Raji (cell line): ENCODE data around the gene CTXND2.

Experiments
- POLR2A ChIP-seq: IDR thresholded peaks from 2 replicates; pipeline ENCODE4 v1.6.1; 2011; ENCODE audit warnings: low read depth, low read length, control low read depth; ENCODE audit not compliant: insufficient read depth

The CTXND2 gene

DNA sequence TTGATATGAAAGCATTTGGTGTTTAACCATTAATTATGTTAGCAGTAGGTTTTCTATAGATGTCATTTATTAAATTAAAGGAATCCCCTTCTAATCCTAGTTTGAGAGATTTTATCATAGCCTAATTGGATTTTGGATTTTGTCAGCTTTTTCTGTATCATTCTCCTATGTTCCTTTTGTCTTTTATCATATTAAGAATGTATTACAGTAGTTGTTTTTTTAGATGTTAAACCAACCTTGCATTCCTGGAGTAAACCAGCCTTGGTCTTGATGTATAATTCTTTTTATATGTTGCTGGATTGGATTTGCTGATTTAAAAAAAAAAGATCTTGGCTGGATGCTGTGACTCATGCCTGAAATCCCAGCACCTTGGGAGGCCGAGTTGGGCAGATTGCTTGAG, 44.8 kb downstream of the CTXND2 start:
- no peak for TF ChIP-seq POLR2A

DNA sequence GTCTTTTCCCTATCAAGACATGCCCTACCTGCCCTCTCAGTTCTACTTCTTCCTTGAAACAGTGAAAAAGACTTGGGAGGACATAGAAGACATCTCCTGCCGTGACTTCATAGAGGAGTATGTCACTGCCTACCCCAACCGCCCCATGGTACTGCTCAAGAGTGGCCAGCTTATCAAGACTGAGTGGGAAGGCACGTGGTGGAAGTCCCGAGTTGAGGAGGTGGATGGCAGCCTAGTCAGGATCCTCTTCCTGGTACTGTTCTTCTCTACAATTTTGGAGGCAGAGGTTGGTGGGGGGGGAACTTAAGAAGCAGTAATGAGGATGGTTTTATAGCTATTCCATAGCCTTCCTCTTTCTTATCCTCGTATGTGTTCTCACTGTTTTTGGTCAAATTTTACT, 57.9 kb downstream of the CTXND2 start:
- TF ChIP-seq POLR2A, result no peak

DNA sequence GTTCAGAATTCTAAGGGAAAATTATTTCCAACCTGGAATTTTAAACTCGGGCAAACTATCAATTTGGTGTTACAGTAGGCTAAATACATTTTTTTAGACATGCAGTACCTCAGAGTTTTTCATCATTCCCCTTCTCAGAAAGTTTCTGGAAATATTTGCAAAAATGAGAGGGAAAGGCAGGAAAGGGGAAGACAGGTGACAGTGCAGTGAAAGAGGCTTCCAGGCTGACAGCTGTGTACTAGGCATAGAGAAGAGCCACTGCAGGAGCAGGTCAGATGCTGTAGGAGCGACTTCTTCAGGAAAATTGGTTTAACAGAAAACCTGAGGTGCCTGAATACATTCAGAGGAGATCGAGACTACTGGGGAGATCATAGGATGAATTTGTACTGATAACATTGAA, 67.8 kb downstream of the CTXND2 start:
- TF ChIP-seq POLR2A, result no peak

DNA sequence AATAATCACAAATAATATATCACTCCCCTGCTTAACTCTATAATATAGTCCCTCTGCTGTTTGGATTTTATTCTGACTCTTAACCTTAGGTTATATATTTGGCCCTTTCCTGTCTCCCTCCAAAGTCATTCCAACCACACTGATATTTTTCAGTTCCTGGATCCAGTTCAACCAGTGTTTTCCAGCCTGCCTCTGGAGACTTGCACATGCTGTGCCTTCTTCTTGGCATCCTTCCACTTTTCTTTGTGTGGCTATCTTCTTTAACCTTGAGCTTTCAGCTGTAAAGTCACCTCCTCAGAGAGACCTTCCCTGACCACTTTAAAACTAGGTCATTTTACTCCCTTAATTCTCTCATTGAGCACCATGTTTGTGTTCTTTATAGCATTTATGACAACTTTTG, 68.3 kb downstream of the CTXND2 start:
- TF ChIP-seq POLR2A, result no peak

GRCh38 chr1:150957666-150958065, 70.7 kb downstream of the CTXND2 start:
- TF ChIP-seq POLR2A, result no peak

- no peak for TF ChIP-seq POLR2A
Observed at GRCh38 chr1:150960646-150961045, 73.7 kb downstream of the CTXND2 start.

GRCh38 chr1:150961756-150962155, 74.8 kb downstream of the CTXND2 start:
- TF ChIP-seq POLR2A, result no peak
